Calu3 (cell line): Measurements from ENCODE around the gene ZNF501. TPM values are rescaled to one million over a fixed set of nuclear protein-coding genes. Genes with fewer than 3 reads are reported as not detected.
A peak's percentile ranks its signal among the peaks of the same experiment; 100 is the strongest.

ENCODE experiments used
- BruUV-seq: library from RNA; stranded (reverse); fragments of 400-500 nt; replicated peaks from 2 replicates; lab custom pipeline; 2021; lab: Mats Ljungman, UMichigan
- CTCF ChIA-PET: fragments of 300-600 bp; sonication (Branson Sonifier 250); formaldehyde crosslinking; loops from one replicate; lab custom pipeline; 2022; ENCODE audit warnings: antibody characterized with exemption; lab: Charles Lee
- DNase-seq: peaks from one replicate; pipeline ENCODE4 v3.0.0; 2022
- H3K27ac Mint-ChIP-seq: one replicate; pipeline ENCODE4 v1.8.0; 2022; ENCODE audit warnings: mixed read lengths; ENCODE audit not compliant: unreplicated experiment
- H3K27me3 Mint-ChIP-seq: one replicate; pipeline ENCODE4 v1.8.0; 2022; ENCODE audit warnings: mixed read lengths; ENCODE audit not compliant: unreplicated experiment
- H3K36me3 Mint-ChIP-seq: one replicate; pipeline ENCODE4 v1.8.0; 2022; ENCODE audit warnings: mild to moderate bottlenecking, moderate library complexity, mixed read lengths; ENCODE audit not compliant: insufficient read depth, unreplicated experiment
- H3K4me1 Mint-ChIP-seq: one replicate; pipeline ENCODE4 v1.8.0; 2022; ENCODE audit warnings: mild to moderate bottlenecking, low read depth, mixed read lengths; ENCODE audit not compliant: unreplicated experiment
- H3K4me3 Mint-ChIP-seq: one replicate; pipeline ENCODE4 v1.8.0; 2022; ENCODE audit warnings: mild to moderate bottlenecking, low read depth, moderate library complexity, mixed read lengths; ENCODE audit not compliant: unreplicated experiment
- H3K9me3 Mint-ChIP-seq: one replicate; pipeline ENCODE4 v1.8.0; 2022; ENCODE audit warnings: low read depth, mixed read lengths; ENCODE audit not compliant: unreplicated experiment
- CTCF ChIP-seq: fragments of 200-600 bp; IDR thresholded peaks from one replicate; pipeline ENCODE4 v1.8.0; 2022; ENCODE audit warnings: antibody characterized with exemption; ENCODE audit not compliant: unreplicated experiment
- intact Hi-C: fragments of 100-400 bp; cut with micrococcal nuclease; formaldehyde crosslinking; loops from one replicate; pipeline ENCODE4 v1.10.0; 2022; ENCODE audit not compliant: unreplicated experiment
- total RNA-seq: library from RNA; stranded (reverse); gene quantifications from 2 replicates; pipeline ENCODE4 v1.2.3, GENCODE V29; 2022

The ZNF501 gene
- total RNA-seq, 1 experiment from 2014 or later, result 0.61 TPM

GRCh38 chr3:44762690-44763089, 33.3 kb downstream of the ZNF501 start:
- CTCF ChIA-PET, result no interaction called here
- DNase-seq, result no peak

GRCh38 chr3:44764248-44764647, 34.8 kb downstream of the ZNF501 start:
- H3K9me3 Mint-ChIP-seq, result peaks cover 4% of the 10 kb centered on the region
- CTCF ChIA-PET, result no interaction called here
- H3K4me3 Mint-ChIP-seq, result no peak overlapping the region
- H3K27ac Mint-ChIP-seq, result no peak overlapping the region
- no peak for TF ChIP-seq CTCF
- H3K4me1 Mint-ChIP-seq, result no peaks in the 10 kb centered on the region
- intact Hi-C loops, result loop anchor here (5.0 kb wide), 1 partner anchor 232 kb away; no protein-coding TSS in a partner anchor
- no TSS peak for BruUV-seq
- no peak for DNase-seq
- peaks cover 37% of the 10 kb centered on the region for H3K36me3 Mint-ChIP-seq
- H3K27me3 Mint-ChIP-seq, result no peaks in the 10 kb centered on the region

More at GRCh38 chr3:44762690-44763089, 33.3 kb downstream of the ZNF501 start:
- H3K4me1 Mint-ChIP-seq, result no peaks in the 10 kb centered on the region
- no TSS peak for BruUV-seq
- peaks cover 42% of the 10 kb centered on the region for H3K36me3 Mint-ChIP-seq
- H3K27ac Mint-ChIP-seq, result peak overlapping the region; percentile 79
- H3K27me3 Mint-ChIP-seq, result no peaks in the 10 kb centered on the region
- intact Hi-C loops, result loop anchor here (5.0 kb wide), 1 partner anchor 230 kb away; no protein-coding TSS in a partner anchor
- peaks cover 7% of the 10 kb centered on the region for H3K9me3 Mint-ChIP-seq
- H3K4me3 Mint-ChIP-seq, result peak overlapping the region; percentile 82
- TF ChIP-seq CTCF, result no peak

GRCh38 chr3:44771424-44772098, 42.1 kb downstream of the ZNF501 start:
- no peak for TF ChIP-seq CTCF
- H3K27ac Mint-ChIP-seq, result no peak overlapping the region
- H3K4me3 Mint-ChIP-seq, result no peak overlapping the region
- H3K27me3 Mint-ChIP-seq, result no peaks in the 10 kb centered on the region
- H3K4me1 Mint-ChIP-seq, result no peaks in the 10 kb centered on the region
- CTCF ChIA-PET, result no interaction called here
- H3K9me3 Mint-ChIP-seq, result peaks cover 7% of the 10 kb centered on the region
- BruUV-seq, result no TSS peak
- no peak for DNase-seq
- intact Hi-C loops, result no loop called here
- H3K36me3 Mint-ChIP-seq, result peaks cover 14% of the 10 kb centered on the region

GRCh38 chr3:44772099-44772442, 42.6 kb downstream of the ZNF501 start:
- Mint-ChIP-seq H3K36me3 (peaks cover 9% of the 10 kb centered on the region), H3K27ac (no peak overlapping the region), H3K4me3 (no peak overlapping the region), H3K4me1 (no peaks in the 10 kb centered on the region), H3K9me3 (peaks cover 6% of the 10 kb centered on the region), H3K27me3 (no peaks in the 10 kb centered on the region)
- no TSS peak for BruUV-seq
- no peak for DNase-seq
- intact Hi-C loops, result no loop called here
- no peak for TF ChIP-seq CTCF
- CTCF ChIA-PET, result no interaction called here
